K562 (cell line): ENCODE results near the gene ORC5. TPM values are rescaled to one million over a fixed set of nuclear protein-coding genes. Genes with fewer than 3 reads are reported as not detected.
A peak's percentile ranks its signal among the peaks of the same experiment; 100 is the strongest.

Experiments used
- ATAC-seq: fragments of 200-7000 bp; cut with Tn5 transposase; 3 replicates; pipeline ENCODE4 v1.9.1; 2020; ENCODE audit warnings: moderate library complexity
- BruUV-seq: library from RNA; stranded (reverse); fragments of 400-500 nt; replicated peaks from 2 replicates; lab custom pipeline; 2021; lab: Mats Ljungman, UMichigan
- CTCF ChIA-PET: fragments of 300-600 bp; formaldehyde crosslinking; extraction: SDS; loops from one replicate; lab custom pipeline; 2021; ENCODE audit warnings: low intra/inter-chr PET ratio; lab: Yijun Ruan, JAX
- POLR2A ChIA-PET: fragments of 300-600, 350-650 bp; sonication (Branson Sonifier 250); formaldehyde crosslinking; extraction: SDS; loops from one replicate; lab custom pipeline; 2021; ENCODE audit warnings: antibody characterized with exemption, inconsistent platforms; lab: Yijun Ruan, JAX
- DNase-seq, 4 experiments: peaks; one replicate each; pipeline versions ENCODE4 v3.0.0 to v3.0.0-alpha.2; 2011 to 2018; ENCODE audit warnings: low spot score in 3 of 4, mixed read lengths in 3 of 4; ENCODE audit errors: extremely low read depth in 1 of 4
- FAIRE-seq: peaks from 2 replicates; lab custom pipeline; 2011; peaks lifted over from hg19 to GRCh38; lab: Jason Lieb, UNC
- H2AFZ ChIP-seq: 2 replicates; pipeline ENCODE4 v1.6.0; 2011; ENCODE audit warnings: low read depth, low read length, control low read depth, inconsistent platforms
- H3K27ac ChIP-seq: fragments of 200-600 bp; 3 replicates; pipeline ENCODE4 v1.8.0; 2011; ENCODE audit warnings: low read depth, mild to moderate bottlenecking, control low read depth, inconsistent platforms, low read length, moderate library complexity, mixed read lengths; ENCODE audit errors: extremely low read depth
- H3K27me3 ChIP-seq, 2 experiments: fragments of 300-600 bp in 1 of 2; 2 replicates in 1 of 2; 3 replicates in 1 of 2; pipeline versions ENCODE4 v1.6.0 to v1.8.0; 2011; ENCODE audit warnings: inconsistent platforms in 2 of 2, low read length in 2 of 2, mild to moderate bottlenecking in 1 of 2, mixed read lengths in 1 of 2, moderate library complexity in 1 of 2; ENCODE audit not compliant: control insufficient read depth in 2 of 2, insufficient read depth in 2 of 2
- H3K36me3 ChIP-seq: fragments of 300-600 bp; 3 replicates; pipeline ENCODE4 v1.8.0; 2011; ENCODE audit warnings: mild to moderate bottlenecking, low read length, inconsistent platforms; ENCODE audit not compliant: control insufficient read depth, insufficient read depth
- H3K4me1 ChIP-seq, 2 experiments: fragments of 200-600 bp in 1 of 2; replicated peaks in 1 of 2; 2 replicates in 1 of 2; 3 replicates in 1 of 2; pipeline versions ENCODE4 v1.5.1 to v1.8.0; 2011; ENCODE audit warnings: inconsistent platforms in 2 of 2, low read length in 2 of 2, mild to moderate bottlenecking in 1 of 2, mixed read lengths in 1 of 2, moderate library complexity in 1 of 2; ENCODE audit not compliant: control insufficient read depth in 2 of 2, insufficient read depth in 2 of 2
- H3K4me2 ChIP-seq: 2 replicates; pipeline ENCODE4 v1.6.1; 2011; ENCODE audit warnings: low read length, control low read depth, inconsistent platforms, mixed read lengths; ENCODE audit not compliant: insufficient read depth
- H3K4me3 ChIP-seq: fragments of 200-600 bp; sonication (generic), shearing (Covaris generic); 2 replicates; pipeline ENCODE4 v1.5.1; 2016; ENCODE audit warnings: control low read depth, inconsistent platforms
- H3K79me2 ChIP-seq: fragments of 200-600 bp; 3 replicates; pipeline ENCODE4 v1.8.0; 2011; ENCODE audit warnings: low read length, inconsistent platforms; ENCODE audit not compliant: control insufficient read depth, insufficient read depth
- H3K9ac ChIP-seq, 2 experiments: 2 replicates each; pipeline versions ENCODE4 v1.6.0 to v1.6.1; 2011; ENCODE audit warnings: low read depth in 2 of 2, low read length in 2 of 2, control low read depth in 1 of 2, inconsistent platforms in 1 of 2, mild to moderate bottlenecking in 1 of 2, mixed read lengths in 1 of 2; ENCODE audit not compliant: insufficient read depth in 1 of 2
- H3K9me1 ChIP-seq: one replicate; pipeline ENCODE4 v1.6.0; 2011; ENCODE audit warnings: inconsistent platforms, mild to moderate bottlenecking, low read length, moderate library complexity; ENCODE audit not compliant: control insufficient read depth, insufficient read depth
- H3K9me3 ChIP-seq: replicated peaks from 2 replicates; pipeline ENCODE4 v1.5.1; 2011; ENCODE audit warnings: low read depth, low read length, inconsistent platforms; ENCODE audit not compliant: control insufficient read depth, insufficient read depth
- H4K20me1 ChIP-seq: replicated peaks from 2 replicates; pipeline ENCODE4 v1.6.1; 2011; ENCODE audit warnings: low read length, inconsistent platforms, mixed read lengths; ENCODE audit not compliant: control insufficient read depth, insufficient read depth
- CREM ChIP-seq: IDR thresholded peaks from 2 replicates; pipeline ENCODE4 v1.6.1; 2014; ENCODE audit warnings: antibody characterized with exemption, low read depth
- FOXJ2 ChIP-seq: fragments of 200-800 bp; sonication (Bioruptor generic); IDR thresholded peaks from 2 replicates; pipeline ENCODE4 v1.6.1; 2016; ENCODE audit warnings: missing genetic modification characterization, missing compliant biosample characterization
- HMBOX1 ChIP-seq: sonication (generic); IDR thresholded peaks from 2 replicates; pipeline ENCODE4 v1.6.1; 2016
- NCOA6 ChIP-seq: fragments of 450-650 bp; IDR thresholded peaks from 2 replicates; pipeline ENCODE4 v1.6.1; 2017; ENCODE audit warnings: mild to moderate bottlenecking
- NFE2 ChIP-seq: IDR thresholded peaks from 2 replicates; pipeline ENCODE4 v1.6.1; 2014; ENCODE audit warnings: antibody characterized with exemption, low read depth
- RFX1 ChIP-seq: fragments of 450-650 bp; IDR thresholded peaks from 2 replicates; pipeline ENCODE4 v1.6.1; 2016; ENCODE audit warnings: mild to moderate bottlenecking, moderate library complexity
- SPI1 ChIP-seq: IDR thresholded peaks from 2 replicates; pipeline ENCODE4 v1.6.1; 2011; ENCODE audit warnings: low read depth, low read length, control low read depth, borderline replicate concordance
- ZNF592 ChIP-seq: fragments of 450-650 bp; IDR thresholded peaks from 2 replicates; pipeline ENCODE4 v1.6.1; 2017; ENCODE audit warnings: antibody characterized with exemption, mild to moderate bottlenecking
- WGBS: fragments of 100-300 bp; shearing (Covaris generic); methylation state at CpG from one replicate; pipeline ENCODE4 v1.1.6; 2016; ENCODE audit warnings: low coverage, mixed read lengths; ENCODE audit not compliant: insufficient coverage; ENCODE audit errors: missing lambda C conversion rate; 5-methylcytosine and 5-hydroxymethylcytosine counted together
- in situ Hi-C: fragments of 300-500 bp; cut with MboI; formaldehyde crosslinking; loops from 4 replicates; pipeline ENCODE4 v1.15.0; 2018; ENCODE audit warnings: inconsistent platforms, mixed read lengths
- intact Hi-C: fragments of 100-400 bp; cut with micrococcal nuclease; formaldehyde crosslinking; loops from 2 replicates; pipeline ENCODE4 v1.14.2; 2022
- polyA plus RNA-seq, 8 experiments: library from polyadenylated mRNA; depleted of rRNA in 4 of 8; stranded (reverse) in 5 of 8; unstranded in 3 of 8; fragments of >200 nt; fragmentation: Nextera tagmentation in 2 of 8; fragmentation: Illumina TruSeq in 1 of 8; extraction: Ambion mirVana in 2 of 8; extraction: Trizol in 1 of 8; gene quantifications; 2 replicates each; pipeline versions ENCODE4 v1.2.1 to v1.2.3, GENCODE V29; 2011 to 2014; ENCODE audit warnings: inconsistent platforms in 1 of 8, missing spikeins in 1 of 8
- total RNA-seq, 7 experiments: library from RNA; depleted of rRNA in 6 of 7; stranded (reverse); fragments of >200 nt in 6 of 7; fragmentation: Illumina TruSeq in 2 of 7; extraction: Trizol in 2 of 7; gene quantifications; 2 replicates each; pipeline versions ENCODE4 v1.2.1 to v1.2.3, GENCODE V29; 2011 to 2021; ENCODE audit warnings: low replicate concordance in 1 of 7

ORC5 gene
- total and polyA plus RNA-seq, 9 of the 15 experiments (the other 6 are each of a cell fraction or from before 2014, with no cell fraction given): 29.8 to 136 (median 54.8) TPM

GRCh38 chr7:104175361-104175984 is 32.3 kb downstream of the ORC5 start:
- FAIRE-seq: peak; percentile 32
- DNase-seq: peak in 2 of 4 experiments; percentile 12 to 28
- Histone ChIP-seq H3K9me3 (no peaks in the 10 kb centered on the region; the same call in 1 of the 2 replicates), H3K4me3 (no peak overlapping the region), H3K4me2 (no peak overlapping the region), H3K4me1 (peaks cover 3 to 13% of the 10 kb centered on the region in 2 experiments), H4K20me1 (no peaks in the 10 kb centered on the region), H3K79me2 (no peaks in the 10 kb centered on the region), H3K9ac (peak overlapping the region in 1 of 2 experiments; percentile 1; a peak in 1 of 4 replicates), H3K36me3 (peaks cover 57% of the 10 kb centered on the region), H3K9me1 (no peaks in the 10 kb centered on the region), H3K27ac (peak overlapping the region; percentile 52; the same call in 1 of the 3 replicates), H3K27me3 (no peaks in the 10 kb centered on the region), H2AFZ (no peak overlapping the region)
- ChIA-PET CTCF (no interaction called here), POLR2A (no interaction called here)
- TF ChIP-seq RFX1 (peak; percentile 45), HMBOX1 (peak; percentile 87), NFE2 (peak; percentile 48; the same call in 1 of the 2 replicates), CREM (no peak), SPI1 (0 out of 2 replicates have a peak, but pooled peaks have one; percentile 22), ZNF592 (0 out of 2 replicates have a peak, but pooled peaks have one; percentile 5), NCOA6 (no peak), FOXJ2 (tag) (0 out of 2 replicates have a peak, but pooled peaks have one; percentile 55)
- WGBS: 21% methylated on average over 2 of the region's 2 CpGs
- in situ Hi-C loops (loop anchor here (10.0 kb wide), 1 partner anchor 721 kb away; no protein-coding TSS in a partner anchor), intact Hi-C loops (no loop called here)
- ATAC-seq: peak; percentile 66
- no TSS peak for BruUV-seq
